IPS-11a (cell line): ENCODE results near the gene TBC1D4.

ENCODE experiments used
- H3K4me3 ChIP-seq: one replicate; pipeline ENCODE4 v1.5.1; 2013; ENCODE audit warnings: low read depth, low read length, control low read depth

TBC1D4 gene

GRCh38 chr13:75482070-75482819, at the start of gene TBC1D4:
Gene TBC1D4, minus strand, starts transcription at chr13:75482169. Its CDS starts 402 bp downstream, at chr13:75481767.
- peak within 1 kb of the TSS; percentile 74 for H3K4me3 ChIP-seq

GRCh38 chr13:75530549-75530961, 48.6 kb upstream of the TBC1D4 start:
- H3K4me3 ChIP-seq = no peak overlapping the region

DNA sequence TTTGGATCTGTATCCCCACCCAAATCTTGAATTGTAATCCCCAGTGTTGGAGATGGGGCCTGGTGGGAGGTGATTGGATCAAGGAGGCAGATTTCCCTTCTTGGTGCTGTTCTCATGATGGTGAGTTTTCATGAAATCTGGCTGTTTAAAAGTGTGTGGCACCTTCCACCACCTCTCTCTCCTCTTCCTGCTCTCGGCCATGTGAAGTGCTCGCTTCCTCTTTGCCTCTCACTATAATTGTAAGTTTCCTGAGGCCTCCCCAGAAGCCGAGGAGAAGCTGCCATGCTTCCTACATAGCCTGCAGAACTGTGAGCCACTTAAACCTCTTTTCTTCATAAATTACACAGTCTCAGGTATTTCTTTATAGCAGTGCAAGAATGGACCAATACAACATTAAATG, 40.0 kb upstream of the TBC1D4 start:
- no peak overlapping the region for H3K4me3 ChIP-seq

- H3K4me3 ChIP-seq = no peak overlapping the region
Observed at GRCh38 chr13:75518439-75519088, 36.6 kb upstream of the TBC1D4 start.

GRCh38 chr13:75514080-75514995, 32.4 kb upstream of the TBC1D4 start:
- no peak overlapping the region for H3K4me3 ChIP-seq

- no peak overlapping the region for H3K4me3 ChIP-seq
Observed at GRCh38 chr13:75513271-75513670, 31.3 kb upstream of the TBC1D4 start.

DNA sequence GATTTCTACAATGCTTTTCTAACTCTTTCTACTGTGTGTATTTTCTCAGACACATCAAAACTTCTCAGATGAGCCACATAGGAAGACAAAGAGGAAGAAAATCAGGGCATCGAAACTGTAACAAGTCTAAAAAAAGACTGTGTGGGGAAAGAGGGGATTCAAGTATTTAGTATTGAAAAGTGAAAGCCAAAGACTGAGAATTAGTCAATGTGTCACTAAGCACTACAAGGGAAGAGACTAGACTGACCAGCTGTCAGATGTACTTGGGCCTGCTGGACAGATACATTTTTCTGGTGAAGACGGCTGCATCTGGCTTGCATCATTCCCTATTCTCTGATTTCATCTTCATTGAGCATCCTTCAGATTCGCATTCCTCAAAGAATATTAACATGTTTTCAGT, 30.3 kb upstream of the TBC1D4 start:
- H3K4me3 ChIP-seq = no peak overlapping the region

DNA sequence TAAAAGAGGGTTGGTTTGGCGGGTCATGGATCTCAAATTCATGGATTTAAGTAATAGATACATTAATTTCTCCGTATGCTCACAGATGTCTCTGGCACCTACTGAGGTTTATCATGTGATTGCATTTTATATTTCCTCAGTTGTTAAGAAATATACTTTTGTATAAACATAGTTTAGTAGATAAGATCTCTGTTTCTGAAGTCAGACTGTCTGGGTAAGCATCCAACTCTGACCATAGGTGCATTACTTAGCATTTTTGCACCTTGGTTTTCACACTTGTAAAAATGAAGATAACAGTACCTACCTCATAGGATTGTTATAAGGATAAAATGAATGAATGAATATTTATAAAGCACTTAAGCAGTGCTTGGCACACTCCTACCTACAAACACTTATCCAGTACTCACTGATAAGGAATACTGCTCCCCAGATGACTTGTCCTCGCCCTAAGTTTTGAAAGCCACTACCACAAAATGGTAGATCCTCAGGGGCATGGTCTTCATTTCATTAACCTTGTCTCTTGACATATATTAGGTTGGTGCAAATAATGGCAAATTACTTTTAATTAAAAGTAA, 29.2 kb upstream of the TBC1D4 start:
- no peak overlapping the region for H3K4me3 ChIP-seq

GRCh38 chr13:75508002-75508548, 26.1 kb upstream of the TBC1D4 start:
- H3K4me3 ChIP-seq = no peak overlapping the region

GRCh38 chr13:75507027-75508001, 25.3 kb upstream of the TBC1D4 start:
- no peak overlapping the region for H3K4me3 ChIP-seq

- no peak overlapping the region for H3K4me3 ChIP-seq
Observed at GRCh38 chr13:75506018-75506417, 24.0 kb upstream of the TBC1D4 start.

DNA sequence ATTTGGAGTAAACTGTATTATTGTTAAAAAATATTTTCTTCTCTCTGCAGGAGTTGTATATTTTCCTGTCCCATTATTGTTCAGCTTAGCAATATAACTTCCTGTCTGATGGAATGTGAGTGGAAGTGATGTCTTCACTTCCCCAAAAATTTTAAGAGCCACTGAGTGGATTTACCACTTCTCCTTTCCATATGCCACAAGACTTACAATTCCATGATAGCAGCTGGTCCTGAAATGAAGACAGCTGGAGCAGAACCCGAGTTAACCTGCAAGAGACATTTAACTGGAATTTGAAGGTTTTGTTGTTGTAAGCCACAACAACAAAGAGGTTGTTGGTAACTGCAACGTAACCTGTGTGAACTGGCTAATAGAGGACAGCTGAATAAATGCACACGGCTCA, 23.4 kb upstream of the TBC1D4 start:
- H3K4me3 ChIP-seq = no peak overlapping the region

- H3K4me3 ChIP-seq = no peak overlapping the region
Observed at GRCh38 chr13:75495938-75496337, 14.0 kb upstream of the TBC1D4 start.

DNA sequence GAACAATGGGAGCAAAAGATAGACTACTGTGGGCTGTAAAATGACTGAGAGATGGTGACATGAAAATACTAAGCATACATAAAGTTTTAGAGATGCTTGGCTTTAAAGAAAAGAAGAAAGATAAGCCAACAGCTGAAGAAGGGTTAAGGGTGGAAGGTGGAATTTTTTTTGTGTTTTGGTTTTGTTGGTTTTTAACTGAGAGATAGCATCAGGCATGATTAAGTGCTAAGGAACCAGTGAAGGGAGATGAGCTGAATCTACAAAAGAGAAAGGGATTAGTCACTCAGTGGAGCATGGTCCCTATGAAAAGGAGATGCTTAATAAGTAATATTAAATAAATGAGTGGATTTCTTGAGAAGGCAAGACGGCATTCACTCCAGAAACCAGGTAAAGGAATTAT, 12.5 kb upstream of the TBC1D4 start:
- no peak overlapping the region for H3K4me3 ChIP-seq

GRCh38 chr13:75493156-75493555, 11.2 kb upstream of the TBC1D4 start:
- no peak overlapping the region for H3K4me3 ChIP-seq

DNA sequence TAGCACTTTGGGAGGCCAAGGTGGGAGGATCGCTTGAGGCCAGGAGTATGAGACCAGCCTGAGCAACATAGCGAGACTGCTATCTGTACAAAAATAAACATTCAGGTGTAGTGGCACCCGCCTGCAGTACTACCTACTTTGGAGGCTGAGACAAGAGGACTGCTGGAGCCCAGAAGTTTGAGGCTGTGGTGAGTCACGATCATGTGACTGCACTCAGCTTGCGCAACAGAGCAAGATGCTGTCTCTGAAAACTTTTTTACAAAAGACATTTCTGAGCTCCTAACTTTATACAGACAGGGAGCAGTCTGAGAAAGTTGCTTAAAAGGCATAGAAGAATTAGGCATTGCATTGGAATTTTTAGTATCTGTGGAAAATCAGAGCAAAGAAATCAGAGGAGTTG, 10.4 kb upstream of the TBC1D4 start:
- H3K4me3 ChIP-seq = no peak overlapping the region

GRCh38 chr13:75491376-75491775, 9.4 kb upstream of the TBC1D4 start:
- H3K4me3 ChIP-seq = no peak overlapping the region

DNA sequence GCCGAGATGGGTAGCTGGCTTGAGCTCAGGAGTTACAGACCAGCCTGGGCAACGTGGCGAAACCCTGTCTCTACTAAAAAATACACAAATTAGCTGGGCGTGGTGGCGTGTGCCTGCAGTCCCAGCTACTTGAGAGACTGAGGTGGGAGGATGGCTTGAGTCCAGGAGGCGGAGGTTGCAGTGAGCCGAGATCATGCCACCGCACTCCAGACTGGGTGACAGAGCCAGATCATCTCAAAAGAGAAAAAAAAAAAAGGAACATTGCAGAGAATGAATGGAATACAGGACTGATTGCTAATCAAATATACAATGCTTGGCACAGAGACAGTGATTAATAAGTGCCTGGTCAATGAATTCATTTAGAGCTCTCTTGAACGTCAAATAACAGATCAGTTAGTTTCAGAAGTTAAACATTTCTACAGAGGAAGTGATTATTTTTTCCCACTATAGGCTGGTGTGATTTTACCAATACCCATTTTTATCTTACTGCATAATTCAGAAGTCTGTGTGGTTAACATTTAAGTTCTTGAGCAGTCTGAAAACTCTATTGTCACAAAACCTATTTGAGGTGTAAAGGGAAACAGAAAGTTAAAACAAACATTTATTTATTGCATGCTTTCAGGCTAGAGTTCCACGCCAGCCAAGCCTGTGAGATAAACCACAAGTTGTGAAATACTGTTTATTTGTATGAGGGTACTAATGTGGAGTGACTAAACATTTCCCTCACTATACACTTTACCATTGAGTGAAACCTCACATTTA, 7.7 kb upstream of the TBC1D4 start:
- no peak overlapping the region for H3K4me3 ChIP-seq
